Panc1 (cell line): Measurements from ENCODE around the gene UGT8.

ENCODE experiments used
- POLR2AphosphoS5 ChIP-seq: IDR thresholded peaks from 2 replicates; pipeline ENCODE4 v1.6.1; 2012; ENCODE audit warnings: mild to moderate bottlenecking, low read depth, low read length, moderate library complexity
- SIN3A ChIP-seq: IDR thresholded peaks from 2 replicates; pipeline ENCODE4 v1.6.1; 2012; ENCODE audit warnings: low read depth, mild to moderate bottlenecking, low read length, moderate library complexity, borderline replicate concordance; ENCODE audit not compliant: insufficient read depth
- TCF7L2 ChIP-seq: IDR thresholded peaks from 2 replicates; pipeline ENCODE4 v1.6.1; 2011; ENCODE audit warnings: mild to moderate bottlenecking, low read depth, low read length, inconsistent platforms
- TF ChIP-seq, protein P1 (sequence below): fragments of 450-650 bp; IDR thresholded peaks from 2 replicates; pipeline ENCODE4 v1.5.1; 2017; ENCODE audit warnings: mild to moderate bottlenecking
- TF ChIP-seq, protein P2 (sequence below), 2 experiments: IDR thresholded peaks; 2 replicates each; pipeline ENCODE4 v1.6.1; 2011 to 2012; ENCODE audit warnings: low read depth in 2 of 2, control low read depth in 1 of 2, low read length in 1 of 2, mild to moderate bottlenecking in 1 of 2, moderate library complexity in 1 of 2; ENCODE audit not compliant: insufficient read depth in 1 of 2

DNA sequence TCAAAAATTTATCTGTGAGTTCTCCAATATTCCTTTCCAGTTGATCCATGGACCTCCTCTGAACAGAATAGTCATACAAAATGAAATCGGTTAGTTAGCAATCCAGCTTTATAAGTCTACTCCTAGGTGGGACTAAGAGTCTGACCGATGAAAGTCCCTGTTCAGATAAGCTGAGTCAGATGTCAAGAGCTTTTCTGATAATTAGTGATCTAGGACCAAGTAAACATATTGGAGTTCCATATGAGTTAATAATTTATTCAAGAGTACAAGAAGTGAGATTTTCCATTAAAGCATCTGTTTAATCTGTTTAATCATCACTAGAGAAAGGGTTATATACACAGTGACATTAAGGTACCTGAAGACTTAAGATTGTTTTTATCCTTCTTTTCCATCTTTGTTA is 74.7 kb downstream of the UGT8 start:
- TF ChIP-seq, protein P1, sequence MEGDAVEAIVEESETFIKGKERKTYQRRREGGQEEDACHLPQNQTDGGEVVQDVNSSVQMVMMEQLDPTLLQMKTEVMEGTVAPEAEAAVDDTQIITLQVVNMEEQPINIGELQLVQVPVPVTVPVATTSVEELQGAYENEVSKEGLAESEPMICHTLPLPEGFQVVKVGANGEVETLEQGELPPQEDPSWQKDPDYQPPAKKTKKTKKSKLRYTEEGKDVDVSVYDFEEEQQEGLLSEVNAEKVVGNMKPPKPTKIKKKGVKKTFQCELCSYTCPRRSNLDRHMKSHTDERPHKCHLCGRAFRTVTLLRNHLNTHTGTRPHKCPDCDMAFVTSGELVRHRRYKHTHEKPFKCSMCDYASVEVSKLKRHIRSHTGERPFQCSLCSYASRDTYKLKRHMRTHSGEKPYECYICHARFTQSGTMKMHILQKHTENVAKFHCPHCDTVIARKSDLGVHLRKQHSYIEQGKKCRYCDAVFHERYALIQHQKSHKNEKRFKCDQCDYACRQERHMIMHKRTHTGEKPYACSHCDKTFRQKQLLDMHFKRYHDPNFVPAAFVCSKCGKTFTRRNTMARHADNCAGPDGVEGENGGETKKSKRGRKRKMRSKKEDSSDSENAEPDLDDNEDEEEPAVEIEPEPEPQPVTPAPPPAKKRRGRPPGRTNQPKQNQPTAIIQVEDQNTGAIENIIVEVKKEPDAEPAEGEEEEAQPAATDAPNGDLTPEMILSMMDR = no peak
- TF ChIP-seq POLR2AphosphoS5 (no peak), TCF7L2 (no peak), SIN3A (no peak)
- TF ChIP-seq, protein P2, sequence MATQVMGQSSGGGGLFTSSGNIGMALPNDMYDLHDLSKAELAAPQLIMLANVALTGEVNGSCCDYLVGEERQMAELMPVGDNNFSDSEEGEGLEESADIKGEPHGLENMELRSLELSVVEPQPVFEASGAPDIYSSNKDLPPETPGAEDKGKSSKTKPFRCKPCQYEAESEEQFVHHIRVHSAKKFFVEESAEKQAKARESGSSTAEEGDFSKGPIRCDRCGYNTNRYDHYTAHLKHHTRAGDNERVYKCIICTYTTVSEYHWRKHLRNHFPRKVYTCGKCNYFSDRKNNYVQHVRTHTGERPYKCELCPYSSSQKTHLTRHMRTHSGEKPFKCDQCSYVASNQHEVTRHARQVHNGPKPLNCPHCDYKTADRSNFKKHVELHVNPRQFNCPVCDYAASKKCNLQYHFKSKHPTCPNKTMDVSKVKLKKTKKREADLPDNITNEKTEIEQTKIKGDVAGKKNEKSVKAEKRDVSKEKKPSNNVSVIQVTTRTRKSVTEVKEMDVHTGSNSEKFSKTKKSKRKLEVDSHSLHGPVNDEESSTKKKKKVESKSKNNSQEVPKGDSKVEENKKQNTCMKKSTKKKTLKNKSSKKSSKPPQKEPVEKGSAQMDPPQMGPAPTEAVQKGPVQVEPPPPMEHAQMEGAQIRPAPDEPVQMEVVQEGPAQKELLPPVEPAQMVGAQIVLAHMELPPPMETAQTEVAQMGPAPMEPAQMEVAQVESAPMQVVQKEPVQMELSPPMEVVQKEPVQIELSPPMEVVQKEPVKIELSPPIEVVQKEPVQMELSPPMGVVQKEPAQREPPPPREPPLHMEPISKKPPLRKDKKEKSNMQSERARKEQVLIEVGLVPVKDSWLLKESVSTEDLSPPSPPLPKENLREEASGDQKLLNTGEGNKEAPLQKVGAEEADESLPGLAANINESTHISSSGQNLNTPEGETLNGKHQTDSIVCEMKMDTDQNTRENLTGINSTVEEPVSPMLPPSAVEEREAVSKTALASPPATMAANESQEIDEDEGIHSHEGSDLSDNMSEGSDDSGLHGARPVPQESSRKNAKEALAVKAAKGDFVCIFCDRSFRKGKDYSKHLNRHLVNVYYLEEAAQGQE (IDR thresholded peaks at IDR 0.05; ENCODE audit: insufficient read depth in 1 of 2, low read depth in 2 of 2, low read length in 1 of 2) = no peak
